C4-2B (cell line): ENCODE measurements around the gene KLF2.

ENCODE experiments used
- H3K27ac ChIP-seq: fragments of 450-650 bp; 2 replicates; pipeline ENCODE4 v1.5.1; 2017
- ZFX ChIP-seq: fragments of 450-650 bp; IDR thresholded peaks from 2 replicates; pipeline ENCODE4 v1.6.1; 2017
- TF ChIP-seq, protein P1 (sequence below): fragments of 450-650 bp; conservative IDR thresholded peaks from 2 replicates; pipeline ENCODE4 v1.5.1; 2017; ENCODE audit warnings: mild to moderate bottlenecking

The KLF2 gene

DNA sequence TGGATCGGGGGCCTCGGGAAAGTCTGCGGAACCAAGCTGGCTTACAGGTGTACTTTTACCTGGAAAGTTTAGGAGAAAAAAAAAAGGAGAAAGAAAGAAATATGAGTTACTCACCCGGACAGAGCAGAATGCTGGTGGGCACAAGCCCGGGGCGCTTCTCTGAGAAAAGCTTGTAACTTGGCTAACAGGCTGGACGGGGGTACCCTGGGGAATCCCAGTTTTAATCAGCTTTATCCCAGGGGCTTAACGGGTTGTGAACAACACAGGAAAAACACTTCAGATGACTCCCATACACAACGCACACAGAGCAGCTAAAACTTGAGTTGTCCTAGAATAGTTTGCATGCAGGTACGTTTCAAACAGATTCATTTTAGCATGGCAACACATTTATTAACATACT, 37.3 kb downstream of the KLF2 start:
- no peak overlapping the region for H3K27ac ChIP-seq
- no peak for TF ChIP-seq ZFX
- TF ChIP-seq, protein P1, sequence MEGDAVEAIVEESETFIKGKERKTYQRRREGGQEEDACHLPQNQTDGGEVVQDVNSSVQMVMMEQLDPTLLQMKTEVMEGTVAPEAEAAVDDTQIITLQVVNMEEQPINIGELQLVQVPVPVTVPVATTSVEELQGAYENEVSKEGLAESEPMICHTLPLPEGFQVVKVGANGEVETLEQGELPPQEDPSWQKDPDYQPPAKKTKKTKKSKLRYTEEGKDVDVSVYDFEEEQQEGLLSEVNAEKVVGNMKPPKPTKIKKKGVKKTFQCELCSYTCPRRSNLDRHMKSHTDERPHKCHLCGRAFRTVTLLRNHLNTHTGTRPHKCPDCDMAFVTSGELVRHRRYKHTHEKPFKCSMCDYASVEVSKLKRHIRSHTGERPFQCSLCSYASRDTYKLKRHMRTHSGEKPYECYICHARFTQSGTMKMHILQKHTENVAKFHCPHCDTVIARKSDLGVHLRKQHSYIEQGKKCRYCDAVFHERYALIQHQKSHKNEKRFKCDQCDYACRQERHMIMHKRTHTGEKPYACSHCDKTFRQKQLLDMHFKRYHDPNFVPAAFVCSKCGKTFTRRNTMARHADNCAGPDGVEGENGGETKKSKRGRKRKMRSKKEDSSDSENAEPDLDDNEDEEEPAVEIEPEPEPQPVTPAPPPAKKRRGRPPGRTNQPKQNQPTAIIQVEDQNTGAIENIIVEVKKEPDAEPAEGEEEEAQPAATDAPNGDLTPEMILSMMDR: no peak

DNA sequence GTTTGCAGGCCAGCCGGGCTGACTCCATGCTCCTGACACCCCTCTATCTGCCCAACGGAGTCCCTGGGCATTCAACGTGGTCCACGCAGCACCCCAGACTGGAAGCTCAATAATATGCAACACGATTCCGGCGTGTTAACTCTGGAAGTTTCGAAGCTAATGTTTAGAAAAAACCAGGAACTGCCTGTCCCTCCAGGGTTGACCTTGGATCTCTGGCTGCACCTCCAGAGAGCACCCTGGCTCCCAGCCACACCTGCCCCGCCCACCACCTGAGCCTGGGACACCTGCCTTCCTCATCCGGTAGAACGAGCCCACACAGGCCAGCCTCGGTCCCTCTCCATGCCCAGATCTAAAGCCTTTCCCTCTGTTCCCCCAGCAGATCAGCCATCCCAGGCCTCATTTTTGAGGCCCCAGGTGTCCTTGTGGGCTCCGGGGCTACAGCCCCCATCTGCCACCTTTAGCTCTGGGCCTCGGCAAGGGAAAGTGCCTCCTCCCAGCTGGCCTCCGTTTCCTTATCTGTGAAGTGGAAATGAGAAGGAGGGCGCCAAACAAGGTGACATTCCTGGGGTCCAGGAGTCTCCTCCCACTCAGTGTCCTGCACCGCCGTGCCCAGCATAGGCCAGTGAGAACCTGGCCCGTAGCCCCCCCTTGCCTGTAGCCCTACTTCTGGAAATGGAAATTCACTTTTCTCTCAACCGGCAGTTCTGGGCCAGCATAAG, 38.7 kb downstream of the KLF2 start:
- TF ChIP-seq, protein P1: no peak
- no peak for TF ChIP-seq ZFX
- H3K27ac ChIP-seq: peak overlapping the region; percentile 74

DNA sequence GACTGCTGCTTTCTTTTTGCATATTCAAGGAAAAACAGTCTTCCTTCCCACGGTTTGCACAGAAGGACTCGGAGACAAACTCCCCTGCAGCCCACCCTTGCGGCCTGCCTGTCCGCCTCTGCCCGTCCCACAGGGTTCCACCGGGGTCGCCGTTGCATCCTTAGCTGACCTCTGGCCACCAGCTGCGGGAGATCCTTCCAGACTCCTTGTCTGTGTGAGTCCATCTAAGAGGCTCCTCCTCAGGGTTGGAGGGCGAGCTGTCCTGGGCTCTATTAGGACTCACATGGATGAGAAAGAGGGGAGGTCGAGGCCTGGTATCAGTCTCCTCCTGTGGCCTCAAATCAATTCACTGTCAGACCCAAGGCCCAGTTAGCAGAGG, 39.2 kb downstream of the KLF2 start:
- peak overlapping the region; percentile 74 for H3K27ac ChIP-seq
- TF ChIP-seq, protein P1: no peak
- TF ChIP-seq ZFX: no peak

DNA sequence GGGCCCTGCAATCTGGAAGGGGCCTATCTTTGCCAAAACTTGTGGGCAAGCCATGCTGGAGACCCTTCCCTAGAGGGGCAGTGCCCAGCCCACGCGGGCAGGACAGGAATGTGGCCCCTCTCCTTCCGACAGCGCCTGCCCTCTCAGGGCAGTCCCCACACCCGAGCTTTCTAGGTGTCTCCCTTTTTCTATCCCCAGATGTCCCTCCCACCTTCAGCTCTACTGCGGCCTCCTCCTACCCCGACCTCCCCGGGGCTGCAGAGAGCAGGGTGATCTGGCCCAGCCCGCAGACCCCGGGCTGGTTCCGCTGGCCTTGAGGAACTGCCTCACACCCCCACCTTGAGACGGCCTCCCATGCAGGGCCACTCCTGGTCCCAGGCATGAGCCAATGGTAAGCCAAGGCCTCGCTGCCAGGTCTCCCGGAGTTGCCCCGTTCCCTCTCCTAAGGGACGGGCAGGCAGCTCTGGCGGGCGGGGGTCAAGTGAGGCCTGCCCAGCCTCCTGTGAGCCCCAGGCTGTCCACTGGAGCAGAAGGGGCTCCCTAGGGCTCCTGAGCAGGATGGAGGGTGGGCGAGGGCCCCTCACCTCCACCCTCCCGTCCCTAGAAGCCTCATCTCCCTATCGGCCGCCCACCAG, 39.7 kb downstream of the KLF2 start:
- peak overlapping the region; percentile 74 for H3K27ac ChIP-seq
- TF ChIP-seq, protein P1: no peak
- no peak for TF ChIP-seq ZFX

DNA sequence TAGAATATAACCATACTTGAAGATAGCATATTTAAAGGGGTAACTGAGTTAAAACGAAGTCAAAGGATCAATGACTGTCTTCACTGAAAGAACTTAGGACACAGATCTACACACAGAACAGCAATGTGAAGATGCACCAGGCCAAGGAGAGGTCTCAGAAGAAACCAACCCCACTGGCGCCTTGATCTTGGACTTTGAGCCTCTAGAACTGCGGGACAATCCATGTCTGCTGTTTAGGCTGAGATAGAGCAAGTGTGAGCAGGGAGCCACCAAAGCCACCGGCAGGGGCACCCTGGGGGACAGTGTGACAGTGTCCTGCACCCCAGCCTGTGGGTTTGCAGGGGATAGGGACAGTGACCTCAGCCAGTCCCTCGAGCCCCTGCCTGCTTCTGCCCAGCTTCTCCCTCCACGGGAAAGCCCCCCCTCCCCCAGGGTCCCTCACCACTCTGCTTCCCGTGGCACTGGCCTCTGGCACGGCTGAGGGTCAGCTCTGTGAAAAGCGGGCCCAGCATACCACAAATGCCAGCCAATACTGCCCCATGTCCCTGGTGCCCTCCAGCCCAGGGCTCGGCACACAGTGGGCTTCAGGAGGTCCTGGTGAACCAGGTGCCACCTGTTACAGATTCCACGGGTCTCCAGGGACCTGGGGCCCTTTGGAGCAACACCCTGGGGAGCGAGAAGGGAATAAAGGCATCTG, 40.8 kb downstream of the KLF2 start:
- H3K27ac ChIP-seq: no peak overlapping the region

DNA sequence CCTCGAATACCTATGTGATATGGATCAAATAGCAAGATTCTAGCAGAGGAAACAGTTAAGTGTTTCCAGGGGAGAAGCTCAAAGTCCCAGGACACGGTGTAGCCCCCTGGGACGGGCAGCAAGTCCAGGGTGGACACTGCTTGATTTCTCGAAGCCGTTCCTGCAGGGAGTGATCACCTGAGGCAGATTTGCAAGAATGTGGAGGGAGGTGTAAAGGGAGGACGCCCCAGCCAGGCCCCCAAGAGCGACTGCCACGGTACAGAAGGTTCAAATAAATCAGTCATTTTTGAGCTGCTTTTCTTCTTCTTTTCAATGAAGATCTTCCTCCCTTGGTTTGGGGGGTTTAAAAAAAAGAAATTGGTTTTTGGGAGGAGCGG, 41.4 kb downstream of the KLF2 start:
- H3K27ac ChIP-seq: no peak overlapping the region
- TF ChIP-seq, protein P1: no peak
- no peak for TF ChIP-seq ZFX

More for the DNA sequence above, 40.8 kb downstream of the KLF2 start:
- TF ChIP-seq ZFX: no peak
- TF ChIP-seq, protein P1: no peak
